Gastroesophageal sphincter (tissue), 3 donors: ENCODE measurements around the gene OR10A5.

Source experiments
- POLR2A ChIP-seq, 2 donors: fragments of 450-650 bp; IDR thresholded peaks; one replicate each; pipeline ENCODE4 v1.6.1; 2017; ENCODE audit warnings: antibody characterized with exemption in 2 of 2, mild to moderate bottlenecking in 2 of 2, moderate library complexity in 1 of 2
- TF ChIP-seq, protein P1 (sequence below), 4 experiments: fragments of 200-600 bp in 2 of 4; fragments of 450-650 bp in 2 of 4; sonication (generic) in 1 of 4; IDR thresholded peaks; one replicate each; pipeline ENCODE4 v1.5.1; 2017 to 2019; ENCODE audit warnings: antibody characterized with exemption in 4 of 4, mild to moderate bottlenecking in 2 of 4, moderate library complexity in 2 of 4

DNA sequence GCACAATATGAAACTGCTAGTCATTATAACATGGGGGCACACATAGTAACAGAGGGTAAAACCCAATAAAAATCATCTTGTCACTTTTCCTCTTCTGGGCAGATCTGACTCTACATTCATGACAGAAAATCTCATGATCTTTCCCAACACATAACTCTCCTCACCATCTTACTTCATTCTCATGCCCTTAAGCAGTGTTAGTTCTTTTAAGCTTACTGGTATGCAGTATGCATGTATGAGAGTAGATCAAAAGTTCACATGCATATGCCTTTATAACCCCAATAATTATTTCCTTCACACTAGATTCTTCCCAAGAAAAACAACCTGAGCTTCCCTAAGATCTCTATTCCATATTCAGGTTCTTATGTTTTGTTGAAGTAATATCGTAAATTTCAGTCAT lies 25.8 kb downstream of the OR10A5 start:
- TF ChIP-seq, protein P1, sequence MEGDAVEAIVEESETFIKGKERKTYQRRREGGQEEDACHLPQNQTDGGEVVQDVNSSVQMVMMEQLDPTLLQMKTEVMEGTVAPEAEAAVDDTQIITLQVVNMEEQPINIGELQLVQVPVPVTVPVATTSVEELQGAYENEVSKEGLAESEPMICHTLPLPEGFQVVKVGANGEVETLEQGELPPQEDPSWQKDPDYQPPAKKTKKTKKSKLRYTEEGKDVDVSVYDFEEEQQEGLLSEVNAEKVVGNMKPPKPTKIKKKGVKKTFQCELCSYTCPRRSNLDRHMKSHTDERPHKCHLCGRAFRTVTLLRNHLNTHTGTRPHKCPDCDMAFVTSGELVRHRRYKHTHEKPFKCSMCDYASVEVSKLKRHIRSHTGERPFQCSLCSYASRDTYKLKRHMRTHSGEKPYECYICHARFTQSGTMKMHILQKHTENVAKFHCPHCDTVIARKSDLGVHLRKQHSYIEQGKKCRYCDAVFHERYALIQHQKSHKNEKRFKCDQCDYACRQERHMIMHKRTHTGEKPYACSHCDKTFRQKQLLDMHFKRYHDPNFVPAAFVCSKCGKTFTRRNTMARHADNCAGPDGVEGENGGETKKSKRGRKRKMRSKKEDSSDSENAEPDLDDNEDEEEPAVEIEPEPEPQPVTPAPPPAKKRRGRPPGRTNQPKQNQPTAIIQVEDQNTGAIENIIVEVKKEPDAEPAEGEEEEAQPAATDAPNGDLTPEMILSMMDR (IDR thresholded peaks at IDR 0.05) = no peak
- no peak for TF ChIP-seq POLR2A (IDR thresholded peaks at IDR 0.05)
